Neuronal stem cell (in vitro differentiated cells): Measurements from ENCODE around the gene C19orf44.
"Not testable (repeated sequence)": the region's sequence is repeated elsewhere in the genome, so short reads cannot be mapped to it uniquely, and the experiment has no call there.

Source experiments
- DNase-seq: peaks from one replicate; pipeline ENCODE4 v3.0.0-alpha.2; 2013; ENCODE audit warnings: low spot score
- H2AFZ ChIP-seq: one replicate; pipeline ENCODE4 v1.6.1; 2013; ENCODE audit warnings: mild to moderate bottlenecking, low read length, inconsistent platforms
- H2AK5ac ChIP-seq: 2 replicates; pipeline ENCODE4 v1.6.1; 2013; ENCODE audit warnings: low read depth, mild to moderate bottlenecking, inconsistent platforms, low read length, moderate library complexity, mixed read lengths
- H2BK120ac ChIP-seq: 2 replicates; pipeline ENCODE4 v1.6.1; 2013; ENCODE audit warnings: low read depth, mild to moderate bottlenecking, inconsistent platforms, low read length, moderate library complexity, mixed read lengths
- H2BK12ac ChIP-seq: one replicate; pipeline ENCODE4 v1.6.1; 2013; ENCODE audit warnings: low read length, inconsistent platforms
- H2BK15ac ChIP-seq: 2 replicates; pipeline ENCODE4 v1.6.1; 2013; ENCODE audit warnings: mild to moderate bottlenecking, low read length, inconsistent platforms, mixed read lengths
- H2BK5ac ChIP-seq: one replicate; pipeline ENCODE4 v1.6.1; 2013; ENCODE audit warnings: inconsistent platforms, mild to moderate bottlenecking, low read length, moderate library complexity
- H3K14ac ChIP-seq: one replicate; pipeline ENCODE4 v1.6.1; 2013; ENCODE audit warnings: low read length, inconsistent platforms
- H3K18ac ChIP-seq: 2 replicates; pipeline ENCODE4 v1.6.1; 2013; ENCODE audit warnings: low read length, inconsistent platforms
- H3K23ac ChIP-seq: 2 replicates; pipeline ENCODE4 v1.6.1; 2013; ENCODE audit warnings: low read depth, mild to moderate bottlenecking, mixed read lengths, low read length, inconsistent platforms; ENCODE audit not compliant: poor library complexity
- H3K27ac ChIP-seq: replicated peaks from 3 replicates; pipeline ENCODE4 v1.5.1; 2013; ENCODE audit warnings: low read length, inconsistent platforms
- H3K27me3 ChIP-seq, 3 experiments: 2 replicates each; pipeline ENCODE4 v1.6.1; 2013; ENCODE audit warnings: low read length in 3 of 3, mild to moderate bottlenecking in 2 of 3, inconsistent platforms in 1 of 3, low read depth in 1 of 3, mixed read lengths in 1 of 3, moderate library complexity in 1 of 3; ENCODE audit not compliant: control insufficient read depth in 3 of 3, insufficient read depth in 3 of 3
- H3K36me3 ChIP-seq, 2 donors: replicated peaks in 1 of 2; 2 replicates each; pipeline ENCODE4 v1.6.1; 2013; ENCODE audit warnings: low read length in 2 of 2; ENCODE audit not compliant: control insufficient read depth in 2 of 2, insufficient read depth in 2 of 2
- H3K4ac ChIP-seq: 2 replicates; pipeline ENCODE4 v1.6.1; 2013; ENCODE audit warnings: inconsistent platforms, mild to moderate bottlenecking, low read length, moderate library complexity
- H3K4me1 ChIP-seq, 2 donors: 1 replicate in 1 of 2; 2 replicates in 1 of 2; pipeline ENCODE4 v1.6.1; 2013; ENCODE audit warnings: low read length in 2 of 2, low read depth in 1 of 2; ENCODE audit not compliant: control insufficient read depth in 2 of 2, insufficient read depth in 1 of 2
- H3K4me2 ChIP-seq: one replicate; pipeline ENCODE4 v1.6.1; 2013; ENCODE audit warnings: mild to moderate bottlenecking, low read length, inconsistent platforms; ENCODE audit not compliant: insufficient read depth, poor library complexity, severe bottlenecking
- H3K4me3 ChIP-seq, 2 donors: 2 replicates each; pipeline ENCODE4 v1.5.1; 2013; ENCODE audit warnings: low read length in 2 of 2, mild to moderate bottlenecking in 2 of 2, inconsistent platforms in 1 of 2, moderate library complexity in 1 of 2
- H3K79me1 ChIP-seq: one replicate; pipeline ENCODE4 v1.6.1; 2013; ENCODE audit warnings: low read depth, mild to moderate bottlenecking, inconsistent platforms, low read length, moderate library complexity
- H3K9ac ChIP-seq: one replicate; pipeline ENCODE4 v1.6.1; 2013; ENCODE audit warnings: mild to moderate bottlenecking, low read depth, low read length, inconsistent platforms; ENCODE audit not compliant: poor library complexity
- H3K9me3 ChIP-seq, 2 donors: replicated peaks in 1 of 2; 2 replicates each; pipeline versions ENCODE3 to v1.6.1; 2013; ENCODE audit warnings: low read length in 2 of 2, mild to moderate bottlenecking in 2 of 2, inconsistent platforms in 1 of 2, low read depth in 1 of 2, mixed read lengths in 1 of 2, moderate library complexity in 1 of 2; ENCODE audit not compliant: control insufficient read depth in 2 of 2, insufficient read depth in 1 of 2
- H4K8ac ChIP-seq: one replicate; pipeline ENCODE4 v1.6.1; 2013; ENCODE audit warnings: low read depth, mild to moderate bottlenecking, inconsistent platforms, low read length, moderate library complexity
- H4K91ac ChIP-seq: one replicate; pipeline ENCODE4 v1.6.1; 2013; ENCODE audit warnings: low read length, low read depth, mild to moderate bottlenecking, inconsistent platforms; ENCODE audit not compliant: poor library complexity
- WGBS, 2 donors: extraction: QIAGEN DNeasy Blood & Tissue Kit; methylation state at CpG; one replicate each; pipeline ENCODE4 v1.1.7; 2013; ENCODE audit warnings: missing lambda C conversion rate in 2 of 2, mixed read lengths in 1 of 2; ENCODE audit not compliant: insufficient read length in 2 of 2, insufficient replicate concordance in 1 of 2; ENCODE audit errors: extremely low coverage in 2 of 2; 5-methylcytosine and 5-hydroxymethylcytosine counted together

C19orf44 gene

GRCh38 chr19:16470541-16470910, 25.7 kb upstream of the C19orf44 start:
- no peak for DNase-seq
- H2AFZ ChIP-seq: no peak overlapping the region
- peak overlapping the region; percentile 63 for H3K4me2 ChIP-seq
- no peaks in the 10 kb centered on the region for H3K27me3 ChIP-seq
- H2BK5ac ChIP-seq: no peak overlapping the region
- no peak overlapping the region for H4K8ac ChIP-seq
- H4K91ac ChIP-seq: no peak overlapping the region
- no peak overlapping the region for H3K27ac ChIP-seq
- no peak overlapping the region for H3K23ac ChIP-seq
- no peak overlapping the region for H3K18ac ChIP-seq
- H2BK12ac ChIP-seq: no peak overlapping the region
- no peak overlapping the region for H3K4ac ChIP-seq
- H2AK5ac ChIP-seq: no peak overlapping the region
- H3K4me1 ChIP-seq: peaks cover 7 to 12% of the 10 kb centered on the region in 2 donors
- peaks cover 22% of the 10 kb centered on the region for H3K79me1 ChIP-seq
- H3K36me3 ChIP-seq: peaks cover 3 to 11% of the 10 kb centered on the region in 2 donors
- no peak overlapping the region for H2BK120ac ChIP-seq
- no peak overlapping the region for H3K9ac ChIP-seq
- peak overlapping the region in 1 of 2 donors; percentile 62 for H3K4me3 ChIP-seq
- no CpG with 5 or more reads among the region's 7 CpGs for WGBS, 2 donors
- H2BK15ac ChIP-seq: no peak overlapping the region
- H3K14ac ChIP-seq: no peak overlapping the region
- peaks cover 4% of the 10 kb centered on the region in 2 donors for H3K9me3 ChIP-seq

GRCh38 chr19:16470911-16471811, 25.0 kb upstream of the C19orf44 start:
- Histone ChIP-seq H2BK5ac (peak overlapping the region; percentile 88), H3K4ac (peak overlapping the region; percentile 56), H3K79me1 (peaks cover 22% of the 10 kb centered on the region), H3K4me3 (peak overlapping the region; percentile 62 to 97), H3K27ac (no peak overlapping the region), H4K91ac (no peak overlapping the region), H2BK120ac (no peak overlapping the region), H2BK12ac (no peak overlapping the region), H3K4me2 (peak overlapping the region; percentile 63), H3K14ac (peak overlapping the region; percentile 49), H3K23ac (peak overlapping the region; percentile 90), H2AK5ac (no peak overlapping the region), H3K27me3 (no peaks in the 10 kb centered on the region), H4K8ac (no peak overlapping the region), H3K18ac (peak overlapping the region; percentile 68), H3K36me3 (peaks cover 3 to 11% of the 10 kb centered on the region in 2 donors), H3K4me1 (peaks cover 7 to 12% of the 10 kb centered on the region in 2 donors), H3K9ac (peak overlapping the region; percentile 93), H2BK15ac (no peak overlapping the region), H2AFZ (peak overlapping the region; percentile 79), H3K9me3 (peaks cover 4% of the 10 kb centered on the region in 2 donors)
- no peak for DNase-seq
- WGBS, 2 donors: no CpG with 5 or more reads among the region's 67 CpGs

GRCh38 chr19:16472559-16472899, 23.7 kb upstream of the C19orf44 start:
- not testable (repeated sequence) for H2BK120ac ChIP-seq, H3K18ac ChIP-seq, H3K27me3 ChIP-seq, H2BK12ac ChIP-seq, H3K4ac ChIP-seq, H3K9ac ChIP-seq, H2AK5ac ChIP-seq, H4K91ac ChIP-seq, H3K14ac ChIP-seq, H3K9me3 ChIP-seq, DNase-seq, H3K23ac ChIP-seq, H3K27ac ChIP-seq
- H2BK5ac ChIP-seq: peak overlapping the region; percentile 71
- peak overlapping the region; percentile 48 for H4K8ac ChIP-seq
- H3K4me2 ChIP-seq: peak overlapping the region; percentile 75
- H3K36me3 ChIP-seq: peaks cover 3 to 11% of the 10 kb centered on the region in 2 donors
- H3K4me1 ChIP-seq: peaks cover 7 to 11% of the 10 kb centered on the region in 2 donors
- no CpG with 5 or more reads among the region's 2 CpGs for WGBS, 2 donors
- peaks cover 22% of the 10 kb centered on the region for H3K79me1 ChIP-seq
- peak overlapping the region; percentile 69 for H2BK15ac ChIP-seq
- peak overlapping the region; percentile 96 for H2AFZ ChIP-seq
- peak overlapping the region in 1 of 2 donors; percentile 62 for H3K4me3 ChIP-seq

- no peak overlapping the region for H3K4me2 ChIP-seq
- H3K23ac ChIP-seq: no peak overlapping the region
- H3K9ac ChIP-seq: no peak overlapping the region
- H3K27ac ChIP-seq: no peak overlapping the region
- H3K4me1 ChIP-seq: peaks cover 7 to 10% of the 10 kb centered on the region in 2 donors
- H3K36me3 ChIP-seq: peaks cover 3 to 11% of the 10 kb centered on the region in 2 donors
- no peak overlapping the region for H2BK15ac ChIP-seq
- no peak overlapping the region for H2BK12ac ChIP-seq
- H4K91ac ChIP-seq: no peak overlapping the region
- DNase-seq: no peak
- no peak overlapping the region for H2BK120ac ChIP-seq
- H3K18ac ChIP-seq: no peak overlapping the region
- peak overlapping the region; percentile 35 for H2AFZ ChIP-seq
- no peaks in the 10 kb centered on the region for H3K27me3 ChIP-seq
- no peak overlapping the region for H3K4me3 ChIP-seq
- H2BK5ac ChIP-seq: no peak overlapping the region
- no peak overlapping the region for H3K14ac ChIP-seq
- WGBS, 2 donors: no CpG with 5 or more reads among the region's 2 CpGs
- peaks cover 4% of the 10 kb centered on the region in 2 donors for H3K9me3 ChIP-seq
- no peak overlapping the region for H2AK5ac ChIP-seq
- H3K4ac ChIP-seq: no peak overlapping the region
- peaks cover 18% of the 10 kb centered on the region for H3K79me1 ChIP-seq
- no peak overlapping the region for H4K8ac ChIP-seq
Observed at GRCh38 chr19:16472992-16473391, 23.2 kb upstream of the C19orf44 start.
